NCI-H2029 treated with DMSO at 0.1 percent for 48 hours (cell line): ENCODE results near the gene WHRN.

Experiments
- DNase-seq: peaks from one replicate; lab custom pipeline; 2025; lab: John Stamatoyannopoulos, UW

The WHRN gene

DNA sequence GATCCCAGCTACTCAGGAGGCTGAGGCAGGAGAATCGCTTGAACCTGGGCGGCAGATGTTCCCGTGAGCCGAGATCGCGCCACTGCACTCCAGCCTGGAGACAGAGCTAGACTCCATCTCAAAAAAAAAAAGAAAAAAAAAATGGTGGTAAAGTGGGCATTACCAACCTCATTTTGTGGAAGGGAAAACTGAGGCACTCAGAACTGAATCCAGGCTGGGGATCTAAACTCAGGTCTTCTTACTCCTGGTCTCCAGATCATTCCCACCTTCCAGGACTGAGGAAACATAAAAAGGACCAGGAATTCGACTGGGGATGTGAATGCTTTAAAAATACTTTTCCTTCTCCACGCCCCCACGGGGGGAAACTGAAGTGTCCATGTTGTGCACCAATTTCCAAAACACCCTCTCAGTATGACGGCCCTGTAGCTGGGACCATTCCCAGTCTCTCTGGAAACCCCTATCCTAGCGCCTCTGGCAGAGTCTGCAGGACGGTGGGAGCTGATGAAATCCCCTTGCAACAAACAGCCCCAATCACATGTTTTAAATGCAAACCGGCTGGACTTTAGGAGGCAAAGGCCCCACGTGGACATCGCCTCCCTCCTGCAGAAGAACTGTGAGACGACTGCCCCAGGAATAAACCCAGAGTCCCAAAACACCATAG, 108.6 kb downstream of the WHRN start:
- no peak for DNase-seq

GRCh38 chr9:114395768-114396167, 109.5 kb downstream of the WHRN start:
- no peak for DNase-seq

DNA sequence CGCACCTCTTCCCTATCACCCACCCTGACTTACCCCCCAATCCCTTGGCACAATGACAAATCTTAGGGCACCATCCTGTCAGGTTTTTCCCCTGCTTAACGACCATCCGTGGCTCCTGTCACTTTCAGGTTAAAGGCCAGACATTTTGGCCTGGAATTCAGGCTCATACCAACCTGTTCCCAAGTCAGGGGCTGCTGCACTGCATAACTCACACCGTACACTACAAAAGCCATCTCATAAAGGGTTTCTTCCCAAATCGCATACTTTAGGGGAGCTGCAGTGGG, 110.0 kb downstream of the WHRN start:
- no peak for DNase-seq

GRCh38 chr9:114394523-114395333, 110.5 kb downstream of the WHRN start:
- no peak for DNase-seq

DNA sequence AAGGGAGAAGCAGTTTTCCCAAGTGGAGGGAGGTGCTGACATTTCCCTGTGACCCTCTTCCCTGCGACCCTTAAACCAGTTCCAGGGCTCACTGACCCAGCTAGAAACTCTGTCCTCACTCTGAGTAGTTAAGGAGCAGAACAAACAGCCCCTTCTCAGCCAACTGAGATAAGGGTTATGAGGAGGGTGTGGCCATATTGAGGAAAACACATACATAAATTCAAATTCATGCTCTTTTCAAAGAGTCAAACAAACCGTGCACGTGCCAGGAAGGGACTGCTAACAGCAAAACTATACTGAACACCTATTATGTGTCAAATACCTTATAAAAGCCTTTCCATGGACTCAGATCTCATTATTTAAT, 112.5 kb downstream of the WHRN start:
- peak; percentile 65 for DNase-seq

- no peak for DNase-seq
Observed at GRCh38 chr9:114390952-114391351, 114.3 kb downstream of the WHRN start.

GRCh38 chr9:114389612-114390368, 115.5 kb downstream of the WHRN start:
- no peak for DNase-seq

GRCh38 chr9:114388764-114389375, 116.4 kb downstream of the WHRN start:
- no peak for DNase-seq

GRCh38 chr9:114388357-114388682, 117.0 kb downstream of the WHRN start:
- no peak for DNase-seq

- DNase-seq = no peak
Observed at GRCh38 chr9:114387680-114388356, 117.5 kb downstream of the WHRN start, which contains the start of gene AKNA. TSS of gene AKNA (minus strand) at chr9:114387982. CDS start at chr9:114381333, 6,649 bp downstream.

- no peak for DNase-seq
Observed at GRCh38 chr9:114386886-114387679, 118.2 kb downstream of the WHRN start.

- DNase-seq = no peak
Observed at GRCh38 chr9:114386361-114386885, 118.8 kb downstream of the WHRN start.

DNA sequence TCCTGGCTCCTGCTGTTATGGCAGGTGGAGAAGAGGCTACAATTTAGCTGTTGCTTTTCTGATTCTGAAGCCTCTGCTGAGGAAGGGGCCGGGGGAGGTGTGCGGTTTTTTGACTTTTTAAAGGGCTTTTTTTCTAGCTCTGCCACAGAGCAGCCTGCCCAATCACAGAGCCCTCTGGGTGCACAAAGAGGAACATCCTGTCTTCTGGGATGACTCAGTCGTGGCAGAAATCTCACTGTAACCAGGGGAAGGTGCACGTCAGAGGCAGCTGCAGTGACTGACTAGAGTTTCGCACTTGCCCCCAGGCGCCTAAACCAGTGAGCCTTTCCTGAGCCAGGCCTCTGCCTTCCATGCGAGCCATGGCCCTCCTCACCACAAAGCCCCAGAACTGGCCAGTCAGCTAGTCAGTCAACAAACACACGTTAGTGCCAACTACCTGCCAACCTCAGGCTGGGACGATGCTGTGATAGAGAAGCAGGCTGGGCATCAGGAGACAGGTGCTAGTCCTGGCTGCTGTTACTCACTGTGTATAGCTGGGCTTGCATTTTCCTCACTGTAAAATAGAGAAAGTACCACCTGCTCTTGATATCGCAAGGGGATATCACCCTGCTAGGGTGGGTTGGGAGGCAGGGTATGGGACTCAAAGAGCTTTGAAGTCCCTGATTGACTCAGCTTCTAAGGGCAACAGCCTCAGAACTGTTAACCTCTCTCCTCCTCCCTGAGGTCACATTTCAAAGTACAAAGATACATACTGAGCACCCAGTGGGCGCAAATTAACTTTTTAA, 119.7 kb downstream of the WHRN start:
- no peak for DNase-seq

DNA sequence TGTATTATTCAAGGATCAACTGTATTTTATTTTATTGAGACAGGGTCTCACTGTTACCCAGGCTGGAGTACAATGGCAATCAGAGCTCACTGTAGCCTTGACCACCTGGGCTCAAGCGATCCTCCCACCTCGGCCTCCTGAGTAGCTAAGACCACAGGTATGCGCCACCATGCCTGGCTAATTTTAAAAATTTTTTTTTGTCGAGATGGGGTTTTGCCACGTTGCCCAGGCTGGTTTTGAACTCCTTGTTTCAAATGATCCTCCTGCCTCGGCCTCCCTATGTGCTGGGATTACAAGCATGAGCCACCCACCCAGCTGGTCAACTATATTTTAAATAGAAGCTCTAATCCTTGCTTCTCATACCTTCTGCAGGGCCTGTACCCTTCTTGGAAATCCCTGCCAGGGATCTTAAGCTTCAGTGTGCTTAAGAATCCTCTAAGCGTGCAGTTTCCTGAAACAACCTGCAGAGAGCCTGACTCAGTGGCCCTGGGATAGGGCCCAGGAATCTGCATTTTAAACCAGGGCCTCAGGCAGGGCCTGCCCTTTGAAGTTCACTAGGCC, 120.4 kb downstream of the WHRN start:
- DNase-seq = no peak

GRCh38 chr9:114384341-114384740, 120.9 kb downstream of the WHRN start:
- no peak for DNase-seq

- DNase-seq = no peak
Observed at GRCh38 chr9:114383521-114384231, 121.6 kb downstream of the WHRN start.

DNA sequence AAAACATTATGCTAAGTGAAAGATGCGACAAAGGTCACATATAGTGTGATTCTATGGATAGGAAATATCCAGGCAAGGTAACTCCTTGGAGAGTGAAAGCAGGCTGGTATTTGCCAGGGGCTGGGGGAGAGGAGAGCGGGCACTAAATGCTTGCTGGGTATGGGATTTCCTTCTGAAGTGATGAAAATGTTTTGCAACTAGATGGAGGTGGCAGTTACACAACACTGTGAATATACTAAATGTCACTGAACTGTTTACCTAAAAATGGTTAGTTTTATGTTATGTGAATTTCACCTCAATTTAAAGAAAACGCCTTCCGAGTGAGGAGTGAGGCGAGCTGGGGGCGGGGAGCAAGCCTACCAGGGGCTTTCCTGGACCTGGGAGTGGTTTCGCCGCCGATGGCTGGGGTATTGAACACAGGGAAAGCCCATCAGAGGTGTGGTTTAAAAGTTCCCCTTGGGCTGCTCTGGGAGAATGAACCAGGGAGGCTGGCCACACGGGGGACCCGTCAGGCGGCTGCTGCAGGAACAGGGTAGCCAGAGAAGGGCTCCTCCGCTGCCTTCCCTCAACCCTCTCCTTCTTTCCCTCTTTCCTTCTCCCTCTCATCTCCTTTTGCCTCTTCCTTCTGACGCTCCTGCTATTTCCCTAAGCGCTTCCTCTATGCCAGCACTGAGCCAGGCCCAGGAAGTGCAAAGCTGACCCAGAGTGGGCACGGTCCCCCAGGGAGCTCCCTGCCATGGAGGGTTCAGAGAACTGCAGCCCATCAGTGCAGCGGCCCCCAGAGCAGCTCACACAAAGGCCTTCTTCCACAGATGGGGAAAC, 122.4 kb downstream of the WHRN start:
- no peak for DNase-seq

GRCh38 chr9:114378883-114379282, 126.4 kb downstream of the WHRN start:
- DNase-seq = no peak
